K562 (cell line): Measurements from ENCODE around the gene NAA40. TPM values are rescaled to one million over a fixed set of nuclear protein-coding genes. Genes with fewer than 3 reads are reported as not detected.

Experiments used
- CBX1 ChIP-seq: sonication (generic); IDR thresholded peaks from 2 replicates; pipeline ENCODE4 v1.6.1; 2016; ENCODE audit warnings: antibody characterized with exemption, low read depth, mild to moderate bottlenecking
- CTBP1 ChIP-seq: fragments of 450-650 bp; IDR thresholded peaks from 2 replicates; pipeline ENCODE4 v1.6.1; 2016; ENCODE audit warnings: borderline replicate concordance
- DPF2 ChIP-seq: fragments of 450-650 bp; IDR thresholded peaks from 2 replicates; pipeline ENCODE4 v1.6.1; 2016
- FOXK2 ChIP-seq, 2 experiments: fragments of 450-650 bp; IDR thresholded peaks in 1 of 2; conservative IDR thresholded peaks in 1 of 2; 2 replicates each; pipeline ENCODE4 v1.6.1; 2016; ENCODE audit warnings: low read depth in 2 of 2, mild to moderate bottlenecking in 1 of 2
- HDAC1 ChIP-seq, 2 experiments: fragments of 450-650 bp; IDR thresholded peaks; 2 replicates each; pipeline ENCODE4 v1.6.1; 2016 to 2017; ENCODE audit warnings: inconsistent platforms in 1 of 2, mild to moderate bottlenecking in 1 of 2, moderate library complexity in 1 of 2
- KDM5B ChIP-seq: fragments of 200-600 bp; sonication (generic); IDR thresholded peaks from 2 replicates; pipeline ENCODE4 v1.6.1; 2012; ENCODE audit warnings: low read depth, mild to moderate bottlenecking, moderate library complexity, low read length, control low read depth, inconsistent platforms; ENCODE audit not compliant: insufficient replicate concordance
- MAZ ChIP-seq, 2 experiments: fragments of 450-650 bp in 1 of 2; sonication (generic) in 1 of 2; formaldehyde crosslinking; IDR thresholded peaks in 1 of 2; conservative IDR thresholded peaks in 1 of 2; 2 replicates each; pipeline versions ENCODE4 v1.4.0 to v1.5.0; 2020; ENCODE audit warnings: mild to moderate bottlenecking in 1 of 2, missing genetic modification reagents in 1 of 2
- OTX1 ChIP-seq: fragments of 450-650 bp; formaldehyde crosslinking; IDR thresholded peaks from 2 replicates; pipeline ENCODE4 v1.4.0; 2022; ENCODE audit warnings: mild to moderate bottlenecking
- RB1 ChIP-seq: fragments of 450-650 bp; IDR thresholded peaks from 2 replicates; pipeline ENCODE4 v1.6.1; 2017; ENCODE audit warnings: low read depth, mild to moderate bottlenecking
- SMARCC2 ChIP-seq: fragments of 450-650 bp; IDR thresholded peaks from 2 replicates; pipeline ENCODE4 v1.6.1; 2017; ENCODE audit warnings: antibody characterized with exemption, moderate library complexity, mild to moderate bottlenecking, low read depth
- SP1 ChIP-seq: sonication (generic); formaldehyde crosslinking; IDR thresholded peaks from 2 replicates; pipeline ENCODE4 v1.8.1; 2022; ENCODE audit warnings: mild to moderate bottlenecking, missing genetic modification reagents
- SRSF1 ChIP-seq: fragments of 200-400 bp; formaldehyde crosslinking; IDR thresholded peaks from 2 replicates; pipeline ENCODE4 v1.6.1; 2017; ENCODE audit warnings: mild to moderate bottlenecking, low read depth, low read length, moderate library complexity
- ZNF146 ChIP-seq: IDR thresholded peaks from one replicate; pipeline ENCODE4 v1.6.1; 2018; ENCODE audit warnings: missing compliant biosample characterization; ENCODE audit not compliant: unreplicated experiment
- polyA plus RNA-seq, 8 experiments: library from polyadenylated mRNA; depleted of rRNA in 4 of 8; stranded (reverse) in 5 of 8; unstranded in 3 of 8; fragments of >200 nt; fragmentation: Nextera tagmentation in 2 of 8; fragmentation: Illumina TruSeq in 1 of 8; extraction: Ambion mirVana in 2 of 8; extraction: Trizol in 1 of 8; gene quantifications; 2 replicates each; pipeline versions ENCODE4 v1.2.1 to v1.2.3, GENCODE V29; 2011 to 2014; ENCODE audit warnings: inconsistent platforms in 1 of 8, missing spikeins in 1 of 8
- total RNA-seq, 7 experiments: library from RNA; depleted of rRNA in 6 of 7; stranded (reverse); fragments of >200 nt in 6 of 7; fragmentation: Illumina TruSeq in 2 of 7; extraction: Trizol in 2 of 7; gene quantifications; 2 replicates each; pipeline versions ENCODE4 v1.2.1 to v1.2.3, GENCODE V29; 2011 to 2021; ENCODE audit warnings: low replicate concordance in 1 of 7
- TF ChIP-seq, protein P1 (sequence below), 2 experiments: fragments of 450-650 bp in 1 of 2; sonication (generic) in 1 of 2; formaldehyde crosslinking in 1 of 2; IDR thresholded peaks; 2 replicates each; pipeline versions ENCODE4 v1.7.1 to v1.9.0; 2016 to 2022; ENCODE audit warnings: inconsistent platforms in 1 of 2, mild to moderate bottlenecking in 1 of 2, missing genetic modification reagents in 1 of 2
- TF ChIP-seq, protein P2 (sequence below): fragments of 250-450 bp; sonication (Bioruptor Pico); IDR thresholded peaks from 2 replicates; pipeline ENCODE4 v1.5.0; 2021; ENCODE audit warnings: mild to moderate bottlenecking, borderline replicate concordance

NAA40 gene
- total and polyA plus RNA-seq, 9 of the 15 experiments (the other 6 are each of a cell fraction or from before 2014, with no cell fraction given) = 6.2 to 39.0 (median 23.1) TPM

DNA sequence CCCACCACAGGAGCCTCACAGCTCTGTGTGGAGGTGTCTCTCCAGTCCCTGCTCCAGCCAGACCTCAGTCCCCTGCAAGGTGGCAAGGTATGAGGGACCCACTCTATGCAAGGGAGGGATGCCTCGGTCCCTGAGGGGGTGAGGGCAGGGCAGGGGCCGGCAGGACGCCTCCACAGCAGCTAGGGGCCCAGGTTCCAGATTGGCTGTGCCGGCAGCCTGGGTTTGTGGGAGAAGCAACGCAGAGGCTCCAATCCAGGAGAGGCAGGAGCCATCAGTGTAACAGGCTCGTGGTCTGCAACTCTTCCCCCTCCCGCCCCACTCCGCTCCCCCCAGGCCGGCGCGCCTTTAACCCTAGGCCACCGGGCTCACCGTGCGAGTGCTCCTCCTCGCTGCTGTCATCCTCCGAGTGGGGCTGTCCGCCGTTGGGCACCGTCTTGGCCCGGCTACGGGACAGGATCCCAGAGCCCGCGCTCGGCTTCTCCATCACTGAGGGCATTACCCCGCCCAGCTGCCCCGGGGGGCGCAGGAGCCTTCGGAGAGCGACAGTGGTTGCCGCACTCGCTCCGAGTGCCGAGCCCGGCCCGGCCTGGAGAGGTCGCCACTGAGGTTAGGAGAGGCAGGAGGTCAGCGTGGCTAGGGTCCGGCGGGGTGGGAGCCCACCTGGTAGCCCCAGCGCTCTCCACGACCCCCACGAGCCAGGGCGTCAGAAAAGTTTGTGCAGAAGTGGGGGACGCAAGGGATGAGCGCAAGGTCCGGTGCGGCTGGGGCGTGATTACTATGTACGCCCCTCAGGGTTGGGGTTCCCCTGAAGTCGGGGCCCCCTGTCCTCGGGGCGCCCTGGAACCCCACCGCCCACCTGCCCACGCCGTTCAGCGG is 22.6 kb upstream of the NAA40 start (continued):
- TF ChIP-seq RB1 = peak; percentile 44; the same call in 1 of the 2 replicates
- TF ChIP-seq KDM5B = peak; percentile 13
- TF ChIP-seq SRSF1 = no peak
- no peak for TF ChIP-seq FOXK2 (conservative IDR thresholded peaks at IDR 0.05 in 1 of 2, IDR thresholded peaks at IDR 0.05 in 1 of 2; ENCODE audit: low read depth in 2 of 2)
- peak; percentile 42; the same call in 1 of the 2 replicates for TF ChIP-seq CTBP1
- TF ChIP-seq, protein P1, sequence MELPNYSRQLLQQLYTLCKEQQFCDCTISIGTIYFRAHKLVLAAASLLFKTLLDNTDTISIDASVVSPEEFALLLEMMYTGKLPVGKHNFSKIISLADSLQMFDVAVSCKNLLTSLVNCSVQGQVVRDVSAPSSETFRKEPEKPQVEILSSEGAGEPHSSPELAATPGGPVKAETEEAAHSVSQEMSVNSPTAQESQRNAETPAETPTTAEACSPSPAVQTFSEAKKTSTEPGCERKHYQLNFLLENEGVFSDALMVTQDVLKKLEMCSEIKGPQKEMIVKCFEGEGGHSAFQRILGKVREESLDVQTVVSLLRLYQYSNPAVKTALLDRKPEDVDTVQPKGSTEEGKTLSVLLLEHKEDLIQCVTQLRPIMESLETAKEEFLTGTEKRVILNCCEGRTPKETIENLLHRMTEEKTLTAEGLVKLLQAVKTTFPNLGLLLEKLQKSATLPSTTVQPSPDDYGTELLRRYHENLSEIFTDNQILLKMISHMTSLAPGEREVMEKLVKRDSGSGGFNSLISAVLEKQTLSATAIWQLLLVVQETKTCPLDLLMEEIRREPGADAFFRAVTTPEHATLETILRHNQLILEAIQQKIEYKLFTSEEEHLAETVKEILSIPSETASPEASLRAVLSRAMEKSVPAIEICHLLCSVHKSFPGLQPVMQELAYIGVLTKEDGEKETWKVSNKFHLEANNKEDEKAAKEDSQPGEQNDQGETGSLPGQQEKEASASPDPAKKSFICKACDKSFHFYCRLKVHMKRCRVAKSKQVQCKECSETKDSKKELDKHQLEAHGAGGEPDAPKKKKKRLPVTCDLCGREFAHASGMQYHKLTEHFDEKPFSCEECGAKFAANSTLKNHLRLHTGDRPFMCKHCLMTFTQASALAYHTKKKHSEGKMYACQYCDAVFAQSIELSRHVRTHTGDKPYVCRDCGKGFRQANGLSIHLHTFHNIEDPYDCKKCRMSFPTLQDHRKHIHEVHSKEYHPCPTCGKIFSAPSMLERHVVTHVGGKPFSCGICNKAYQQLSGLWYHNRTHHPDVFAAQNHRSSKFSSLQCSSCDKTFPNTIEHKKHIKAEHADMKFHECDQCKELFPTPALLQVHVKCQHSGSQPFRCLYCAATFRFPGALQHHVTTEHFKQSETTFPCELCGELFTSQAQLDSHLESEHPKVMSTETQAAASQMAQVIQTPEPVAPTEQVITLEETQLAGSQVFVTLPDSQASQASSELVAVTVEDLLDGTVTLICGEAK (IDR thresholded peaks at IDR 0.05) = 0 out of 2 replicates have a peak, but pooled peaks have one; percentile 32
- TF ChIP-seq, protein P1 (CRISPR knock-in tag; IDR thresholded peaks at IDR 0.05) = no peak
- TF ChIP-seq, protein P2, sequence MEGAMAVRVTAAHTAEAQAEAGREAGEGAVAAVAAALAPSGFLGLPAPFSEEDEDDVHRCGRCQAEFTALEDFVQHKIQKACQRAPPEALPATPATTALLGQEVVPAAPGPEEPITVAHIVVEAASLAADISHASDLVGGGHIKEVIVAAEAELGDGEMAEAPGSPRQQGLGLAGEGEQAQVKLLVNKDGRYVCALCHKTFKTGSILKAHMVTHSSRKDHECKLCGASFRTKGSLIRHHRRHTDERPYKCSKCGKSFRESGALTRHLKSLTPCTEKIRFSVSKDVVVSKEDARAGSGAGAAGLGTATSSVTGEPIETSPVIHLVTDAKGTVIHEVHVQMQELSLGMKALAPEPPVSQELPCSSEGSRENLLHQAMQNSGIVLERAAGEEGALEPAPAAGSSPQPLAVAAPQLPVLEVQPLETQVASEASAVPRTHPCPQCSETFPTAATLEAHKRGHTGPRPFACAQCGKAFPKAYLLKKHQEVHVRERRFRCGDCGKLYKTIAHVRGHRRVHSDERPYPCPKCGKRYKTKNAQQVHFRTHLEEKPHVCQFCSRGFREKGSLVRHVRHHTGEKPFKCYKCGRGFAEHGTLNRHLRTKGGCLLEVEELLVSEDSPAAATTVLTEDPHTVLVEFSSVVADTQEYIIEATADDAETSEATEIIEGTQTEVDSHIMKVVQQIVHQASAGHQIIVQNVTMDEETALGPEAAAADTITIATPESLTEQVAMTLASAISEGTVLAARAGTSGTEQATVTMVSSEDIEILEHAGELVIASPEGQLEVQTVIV (CRISPR knock-in tag) = no peak
- TF ChIP-seq HDAC1 (IDR thresholded peaks at IDR 0.05) = peak in 1 of 2 experiments; percentile 33; a peak in 1 of 4 replicates
- TF ChIP-seq SMARCC2 = no peak
- no peak for TF ChIP-seq OTX1
- peak; percentile 24; the same call in 1 of the 2 replicates for TF ChIP-seq DPF2
- no peak for TF ChIP-seq ZNF146 (CRISPR knock-in tag)
- TF ChIP-seq CBX1 = 0 out of 2 replicates have a peak, but pooled peaks have one; percentile 19
- TF ChIP-seq SP1 (CRISPR knock-in tag) = 0 out of 2 replicates have a peak, but pooled peaks have one; percentile 31
- peak; percentile 28 to 65; a peak in 2 of 4 replicates for TF ChIP-seq MAZ (CRISPR knock-in tag; conservative IDR thresholded peaks at IDR 0.05 in 1 of 2, IDR thresholded peaks at IDR 0.05 in 1 of 2)
